CD14-positive monocyte (primary cell): ENCODE results near the gene SYP. TPM values are rescaled to one million over a fixed set of nuclear protein-coding genes. Genes with fewer than 3 reads are reported as not detected.

Experiments
- DNase-seq, 3 donors: peaks; one replicate each; pipeline ENCODE4 v3.0.0-alpha.2; 2011 to 2022
- H2AFZ ChIP-seq: 2 replicates; pipeline ENCODE4 v1.6.0; 2012; ENCODE audit warnings: mild to moderate bottlenecking, low read depth, low read length, inconsistent platforms; ENCODE audit not compliant: insufficient read depth, poor library complexity, severe bottlenecking
- H3K27ac ChIP-seq, 2 donors: 1 replicate in 1 of 2; 2 replicates in 1 of 2; pipeline ENCODE4 v1.5.1; 2012 to 2013; ENCODE audit warnings: low read length in 2 of 2, control low read depth in 1 of 2, inconsistent platforms in 1 of 2, low read depth in 1 of 2, mild to moderate bottlenecking in 1 of 2
- H3K27me3 ChIP-seq, 2 donors: one replicate each; pipeline versions ENCODE4 v1.6.0 to v1.6.1; 2011 to 2013; ENCODE audit warnings: low read length in 2 of 2; ENCODE audit not compliant: control insufficient read depth in 2 of 2, insufficient read depth in 2 of 2
- H3K36me3 ChIP-seq, 2 donors: replicated peaks in 1 of 2; 1 replicate in 1 of 2; 2 replicates in 1 of 2; pipeline versions ENCODE4 v1.5.1 to v1.6.1; 2012 to 2013; ENCODE audit warnings: low read length in 2 of 2, control low read depth in 1 of 2, inconsistent platforms in 1 of 2, mild to moderate bottlenecking in 1 of 2; ENCODE audit not compliant: insufficient read depth in 2 of 2, control insufficient read depth in 1 of 2
- H3K4me1 ChIP-seq, 2 donors: 1 replicate in 1 of 2; 2 replicates in 1 of 2; pipeline versions ENCODE4 v1.5.1 to v1.6.1; 2012 to 2013; ENCODE audit warnings: low read length in 2 of 2, control low read depth in 1 of 2, inconsistent platforms in 1 of 2, mild to moderate bottlenecking in 1 of 2, moderate library complexity in 1 of 2; ENCODE audit not compliant: insufficient read depth in 2 of 2, control insufficient read depth in 1 of 2
- H3K4me2 ChIP-seq: replicated peaks from 2 replicates; pipeline ENCODE3; 2012; ENCODE audit warnings: low read length, moderate library complexity, mild to moderate bottlenecking; ENCODE audit not compliant: poor library complexity, severe bottlenecking; ENCODE audit errors: extremely low read depth
- H3K4me3 ChIP-seq, 3 experiments: fragments of 200-600 bp in 1 of 3; sonication (generic) in 1 of 3; replicated peaks in 1 of 3; 1 replicate in 2 of 3; 2 replicates in 1 of 3; pipeline ENCODE4 v1.5.1; 2011 to 2013; ENCODE audit warnings: low read length in 3 of 3, mild to moderate bottlenecking in 3 of 3, control low read depth in 2 of 3, low read depth in 2 of 3, inconsistent platforms in 1 of 3, moderate library complexity in 1 of 3
- H3K79me2 ChIP-seq: 2 replicates; pipeline ENCODE4 v1.6.0; 2012; ENCODE audit warnings: mild to moderate bottlenecking, control low read depth, inconsistent platforms, low read length, moderate library complexity; ENCODE audit not compliant: insufficient read depth
- H3K9ac ChIP-seq: 2 replicates; pipeline ENCODE4 v1.6.0; 2017; ENCODE audit warnings: low read length, mild to moderate bottlenecking; ENCODE audit not compliant: insufficient read depth, poor library complexity, severe bottlenecking
- H3K9me3 ChIP-seq, 2 donors: replicated peaks in 1 of 2; 1 replicate in 1 of 2; 2 replicates in 1 of 2; pipeline versions ENCODE4 v1.5.1 to v1.6.1; 2012 to 2013; ENCODE audit warnings: low read length in 2 of 2, control low read depth in 1 of 2; ENCODE audit not compliant: control insufficient read depth in 1 of 2, insufficient read depth in 1 of 2
- H4K20me1 ChIP-seq: 2 replicates; pipeline ENCODE4 v1.6.0; 2012; ENCODE audit warnings: mild to moderate bottlenecking, low read length, control low read depth, moderate library complexity; ENCODE audit not compliant: insufficient read depth
- H3K27ac Mint-ChIP-seq, 7 donors: one replicate each; pipeline ENCODE4 v1.8.0; 2020; ENCODE audit warnings: mild to moderate bottlenecking in 7 of 7, mixed read lengths in 7 of 7, moderate library complexity in 6 of 7, inconsistent platforms in 2 of 7
- H3K27me3 Mint-ChIP-seq, 3 donors: one replicate each; pipeline ENCODE4 v1.8.0; 2021 to 2022; ENCODE audit warnings: low read depth in 3 of 3, mild to moderate bottlenecking in 3 of 3, mixed read lengths in 3 of 3, moderate library complexity in 3 of 3, inconsistent platforms in 1 of 3
- H3K36me3 Mint-ChIP-seq, 2 donors: one replicate each; pipeline ENCODE4 v1.8.0; 2020; ENCODE audit warnings: mixed read lengths in 2 of 2, inconsistent platforms in 1 of 2, mild to moderate bottlenecking in 1 of 2
- H3K4me1 Mint-ChIP-seq: one replicate; pipeline ENCODE4 v1.8.0; 2020; ENCODE audit warnings: mild to moderate bottlenecking, mixed read lengths
- H3K4me3 Mint-ChIP-seq, 2 donors: one replicate each; pipeline ENCODE4 v1.8.0; 2020; ENCODE audit warnings: mild to moderate bottlenecking in 2 of 2, mixed read lengths in 2 of 2, moderate library complexity in 1 of 2
- H3K9me3 Mint-ChIP-seq, 7 donors: one replicate each; pipeline ENCODE4 v1.8.0; 2020 to 2022; ENCODE audit warnings: mixed read lengths in 7 of 7, mild to moderate bottlenecking in 6 of 7, moderate library complexity in 6 of 7, inconsistent platforms in 2 of 7
- WGBS: methylation state at CpG from one replicate; pipeline ENCODE4 v1.1.5; 2013; ENCODE audit warnings: missing lambda C conversion rate; ENCODE audit not compliant: insufficient coverage; 5-methylcytosine and 5-hydroxymethylcytosine counted together
- intact Hi-C, 2 donors: fragments of 100-400 bp; cut with micrococcal nuclease; formaldehyde crosslinking; loops; one replicate each; pipeline versions ENCODE4 v1.15.0 to v1.15.1; 2023
- polyA plus RNA-seq, 3 donors: library from polyadenylated mRNA; depleted of rRNA in 1 of 3; unstranded in 2 of 3; stranded (reverse) in 1 of 3; fragments of 300-500 nt in 2 of 3; fragments of >200 nt in 1 of 3; fragmentation: Illumina TruSeq in 2 of 3; gene quantifications; 1 replicate in 2 of 3; 2 replicates in 1 of 3; pipeline ENCODE4 v1.2.3, GENCODE V29; 2012 to 2021
- TF ChIP-seq, protein P1 (sequence below): fragments of 200-600 bp; IDR thresholded peaks from one replicate; pipeline ENCODE4 v1.8.0; 2022; ENCODE audit warnings: antibody characterized with exemption, mild to moderate bottlenecking

SYP gene
- polyA plus RNA-seq, 3 donors = 0.27 to 0.69 (median 0.68) TPM

DNA sequence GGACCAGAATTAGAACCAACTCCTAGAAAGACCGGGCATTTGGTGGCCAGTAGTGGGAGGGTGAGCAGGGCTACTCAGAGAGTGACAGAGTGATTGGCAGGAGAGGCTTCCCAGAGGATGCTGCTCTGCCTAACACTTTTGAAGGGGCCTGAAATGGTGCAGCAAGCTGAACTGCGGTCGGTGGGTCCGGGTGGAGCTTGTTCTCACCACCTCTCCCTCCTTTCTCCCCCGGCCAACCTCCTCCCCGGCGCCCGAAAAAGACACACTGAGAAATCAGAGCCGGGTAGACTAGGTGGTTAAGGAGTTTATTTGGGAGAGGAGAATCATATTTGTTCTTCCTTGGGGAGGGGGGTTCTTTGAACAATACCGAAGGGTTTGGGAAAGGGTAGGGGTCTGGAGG is 12.5 kb downstream of the SYP start:
- Histone ChIP-seq H3K36me3 (peaks cover 3 to 12% of the 10 kb centered on the region in 2 donors), H3K4me2 (no peak overlapping the region), H3K9me3 (no peaks in the 10 kb centered on the region), H3K9ac (no peak overlapping the region), H3K27me3 (no peaks in the 10 kb centered on the region), H2AFZ (no peak overlapping the region), H3K4me3 (no peak overlapping the region), H3K79me2 (peaks cover 13% of the 10 kb centered on the region), H3K27ac (no peak overlapping the region), H3K4me1 (peaks cover 25 to 60% of the 10 kb centered on the region in 2 donors), H4K20me1 (peaks cover 8% of the 10 kb centered on the region)
- Mint-ChIP-seq H3K36me3 (peaks cover 7 to 13% of the 10 kb centered on the region in 2 donors), H3K4me1 (peaks cover 52% of the 10 kb centered on the region), H3K9me3 (peaks cover 0 to 19% (median 6%) of the 10 kb centered on the region in 7 donors), H3K27ac (peak overlapping the region in 1 of 7 donors; percentile 54), H3K4me3 (peak overlapping the region in 1 of 2 donors; percentile 31), H3K27me3 (peaks cover 0 to 10% (median 0%) of the 10 kb centered on the region in 3 donors)
- WGBS = 100% methylated on average over 1 of the region's 10 CpGs
- intact Hi-C loops = no loop called here
- no peak for DNase-seq
- TF ChIP-seq, protein P1, sequence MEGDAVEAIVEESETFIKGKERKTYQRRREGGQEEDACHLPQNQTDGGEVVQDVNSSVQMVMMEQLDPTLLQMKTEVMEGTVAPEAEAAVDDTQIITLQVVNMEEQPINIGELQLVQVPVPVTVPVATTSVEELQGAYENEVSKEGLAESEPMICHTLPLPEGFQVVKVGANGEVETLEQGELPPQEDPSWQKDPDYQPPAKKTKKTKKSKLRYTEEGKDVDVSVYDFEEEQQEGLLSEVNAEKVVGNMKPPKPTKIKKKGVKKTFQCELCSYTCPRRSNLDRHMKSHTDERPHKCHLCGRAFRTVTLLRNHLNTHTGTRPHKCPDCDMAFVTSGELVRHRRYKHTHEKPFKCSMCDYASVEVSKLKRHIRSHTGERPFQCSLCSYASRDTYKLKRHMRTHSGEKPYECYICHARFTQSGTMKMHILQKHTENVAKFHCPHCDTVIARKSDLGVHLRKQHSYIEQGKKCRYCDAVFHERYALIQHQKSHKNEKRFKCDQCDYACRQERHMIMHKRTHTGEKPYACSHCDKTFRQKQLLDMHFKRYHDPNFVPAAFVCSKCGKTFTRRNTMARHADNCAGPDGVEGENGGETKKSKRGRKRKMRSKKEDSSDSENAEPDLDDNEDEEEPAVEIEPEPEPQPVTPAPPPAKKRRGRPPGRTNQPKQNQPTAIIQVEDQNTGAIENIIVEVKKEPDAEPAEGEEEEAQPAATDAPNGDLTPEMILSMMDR = no peak

DNA sequence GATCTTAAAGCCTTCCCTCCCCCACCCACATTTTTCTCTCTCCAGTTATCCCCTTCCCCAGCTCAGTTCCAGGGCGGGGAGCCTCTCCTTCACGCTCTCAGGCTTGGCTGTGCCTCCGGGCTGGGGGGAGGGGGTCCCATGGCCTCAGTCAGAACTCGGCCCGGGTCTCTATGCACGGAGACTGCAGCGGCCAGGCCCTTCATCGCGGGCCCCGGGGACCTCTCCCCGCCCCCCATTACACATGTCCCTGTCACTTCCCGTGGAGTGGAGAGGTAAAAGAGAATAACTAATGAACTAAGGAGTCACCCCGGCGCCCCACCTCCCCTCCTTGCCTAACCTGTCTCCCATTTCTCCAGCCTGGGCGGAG is 13.0 kb downstream of the SYP start:
- H3K4me1 Mint-ChIP-seq = peaks cover 52% of the 10 kb centered on the region
- H3K4me3 Mint-ChIP-seq = no peak overlapping the region
- Histone ChIP-seq H4K20me1 (peaks cover 8% of the 10 kb centered on the region), H3K36me3 (peaks cover 6 to 17% of the 10 kb centered on the region in 2 donors), H3K27me3 (no peaks in the 10 kb centered on the region), H3K79me2 (peaks cover 13% of the 10 kb centered on the region), H3K4me2 (no peak overlapping the region), H3K27ac (no peak overlapping the region), H3K9me3 (no peaks in the 10 kb centered on the region), H3K4me1 (peaks cover 25 to 54% of the 10 kb centered on the region in 2 donors), H3K9ac (no peak overlapping the region), H3K4me3 (no peak overlapping the region), H2AFZ (no peak overlapping the region)
- H3K27ac Mint-ChIP-seq = peak overlapping the region in 1 of 7 donors; percentile 37
- WGBS = no CpG with 5 or more reads among the region's 15 CpGs
- H3K27me3 Mint-ChIP-seq = peaks cover 0 to 10% (median 0%) of the 10 kb centered on the region in 3 donors
- H3K36me3 Mint-ChIP-seq = peaks cover 12 to 18% of the 10 kb centered on the region in 2 donors
- intact Hi-C loops = no loop called here
- TF ChIP-seq, protein P1 = no peak
- DNase-seq = no peak
- H3K9me3 Mint-ChIP-seq = peaks cover 0 to 19% (median 6%) of the 10 kb centered on the region in 7 donors
